Anterior cingulate cortex (tissue), 58 donors: Measurements from ENCODE around the gene SDC4.
A peak's percentile ranks its signal among the peaks of the same experiment; 100 is the strongest.

Experiments used
- DNase-seq, 58 donors: peaks; one replicate each; lab custom pipeline; 2025; lab: John Stamatoyannopoulos, UW

Gene SDC4

DNA sequence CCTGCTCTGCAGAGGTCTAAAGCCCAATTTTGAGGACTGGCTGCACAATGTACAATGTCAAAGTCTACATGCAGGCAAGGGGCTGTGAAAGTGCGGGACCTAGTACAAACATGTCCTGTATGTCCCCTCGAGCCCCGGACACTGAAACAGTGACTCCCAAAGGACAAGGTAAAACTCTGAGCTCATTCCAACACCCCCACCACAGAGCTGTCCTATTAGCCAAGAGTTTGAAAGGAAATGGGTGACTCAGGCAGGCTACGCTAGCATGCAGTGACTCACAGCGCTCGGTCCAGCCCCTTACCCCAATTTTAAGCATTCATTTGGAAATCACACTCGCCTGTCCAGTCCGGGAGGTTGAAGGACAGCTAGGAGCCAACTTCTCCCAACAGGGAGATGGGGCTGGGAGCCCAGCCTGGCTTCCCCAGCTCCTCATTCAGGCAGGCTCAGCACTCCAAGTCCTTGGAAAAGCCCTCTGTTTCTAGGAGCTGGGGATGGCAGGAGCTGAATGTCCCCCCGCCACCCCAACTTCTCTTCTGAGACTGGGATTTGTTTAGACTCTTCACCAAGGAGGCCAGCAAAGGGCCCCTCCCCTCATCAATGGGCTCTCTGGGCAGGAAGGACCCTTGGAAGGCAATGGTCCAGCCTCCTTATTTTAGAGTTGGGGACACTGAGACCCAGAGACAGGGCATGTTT, 3.9 kb downstream of the SDC4 start:
- peak in 43 of 58 donors; percentile 8 to 88 (median 44) for DNase-seq

DNA sequence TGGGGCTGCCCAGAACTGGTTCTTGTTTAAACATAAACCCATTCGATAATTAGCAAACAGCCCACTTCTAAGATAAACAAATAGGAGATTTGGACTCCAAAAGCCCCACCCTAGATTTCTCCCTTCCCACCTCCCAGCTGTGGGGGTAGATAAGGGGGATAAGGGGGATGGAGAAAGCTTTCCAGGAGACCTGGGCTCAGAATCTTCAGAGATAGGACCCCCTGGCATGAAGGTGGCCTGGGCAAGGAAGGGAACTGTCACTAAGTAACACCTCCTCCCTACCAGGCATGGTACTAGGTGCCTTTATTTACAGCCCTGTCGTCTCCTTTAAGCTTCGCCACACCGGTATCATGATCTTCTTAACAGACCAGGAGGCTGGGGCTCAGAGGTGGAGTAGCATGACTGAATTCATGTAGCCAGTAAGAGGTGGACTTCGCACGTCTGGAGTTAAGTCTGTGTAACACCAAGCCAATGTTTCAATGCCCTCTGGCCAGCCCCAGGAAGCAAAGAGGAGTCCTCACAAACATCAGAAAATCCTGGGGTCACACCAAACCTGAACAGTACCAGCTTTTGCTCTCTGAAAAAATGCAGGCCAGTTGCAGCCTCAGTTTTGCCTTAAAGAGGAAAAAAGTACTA, 4.6 kb downstream of the SDC4 start:
- no peak for DNase-seq

DNA sequence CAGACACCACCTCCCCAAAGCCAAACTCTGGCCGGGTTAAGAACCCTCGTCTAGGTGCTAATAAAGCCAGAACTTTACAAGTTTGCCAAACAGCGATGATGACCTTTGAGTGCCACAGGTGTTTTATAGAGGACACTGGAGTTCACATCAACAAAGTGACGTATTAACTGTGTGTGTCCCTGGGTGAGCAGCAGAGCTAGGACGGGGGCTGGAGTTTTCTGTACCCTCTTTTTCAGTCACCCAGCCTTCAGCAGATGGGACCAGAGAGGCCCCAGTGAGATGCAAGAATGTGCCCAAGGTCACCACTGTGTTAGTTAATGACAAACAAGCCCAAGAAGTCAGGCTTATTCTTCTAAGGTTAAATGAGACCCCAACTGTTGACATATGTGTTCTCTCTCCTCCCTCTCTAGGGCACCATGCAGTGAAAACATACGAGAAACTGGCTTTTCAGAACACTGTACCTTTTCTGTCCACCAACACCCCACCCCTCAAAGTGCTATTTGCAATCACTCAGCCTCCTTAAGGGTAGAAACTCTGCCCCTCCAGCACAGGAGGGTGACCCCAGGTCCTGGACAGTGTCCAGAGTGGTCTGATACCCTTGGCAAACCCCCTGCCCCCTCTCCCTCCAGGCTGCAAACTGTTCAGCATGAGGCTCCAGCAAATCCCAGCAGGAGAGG, 5.2 kb downstream of the SDC4 start:
- DNase-seq, result no peak

DNA sequence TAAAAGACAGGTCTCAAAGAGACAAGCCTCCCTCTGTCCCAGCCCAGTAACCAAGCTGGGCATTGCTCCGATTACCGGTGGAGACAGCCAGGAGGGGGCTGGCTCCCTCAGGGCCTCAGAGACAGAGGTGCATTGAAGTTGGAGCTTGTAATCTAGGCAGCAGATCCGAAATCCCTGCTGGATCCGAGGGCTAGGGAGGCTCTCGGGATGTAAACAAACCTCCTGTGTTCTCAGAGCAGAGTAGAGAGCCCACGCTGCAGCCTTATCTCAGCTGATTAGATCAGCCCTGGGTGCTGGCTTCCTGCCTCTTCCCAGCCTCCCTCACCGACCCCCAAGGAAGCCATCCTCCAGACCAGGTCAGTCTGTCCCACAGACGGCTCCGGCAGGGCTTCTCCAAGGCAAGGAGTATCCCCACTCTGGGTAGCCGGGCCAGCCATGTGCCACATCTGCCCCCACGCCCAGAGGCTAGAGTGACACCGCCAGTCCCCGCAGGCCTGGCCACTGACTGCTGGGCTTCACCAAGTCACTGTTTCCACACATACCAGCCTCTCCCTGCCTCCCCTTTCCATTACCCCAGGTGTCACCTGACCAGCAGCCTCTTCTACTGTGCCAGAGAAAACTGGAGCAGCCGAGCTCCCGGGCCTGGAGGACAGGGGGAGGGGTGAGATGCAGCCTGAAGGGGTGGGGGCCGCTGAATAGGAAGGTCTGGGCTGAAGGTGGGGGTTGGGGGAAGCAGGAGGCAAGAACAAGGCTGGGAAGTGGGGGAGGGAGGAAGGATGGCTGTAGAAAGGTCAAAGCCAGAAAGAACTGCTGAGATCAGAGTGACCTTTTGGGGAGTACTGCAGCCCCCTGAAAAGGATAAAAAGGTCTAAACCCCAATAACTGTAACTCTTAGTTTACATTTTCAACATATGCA, 6.0 kb downstream of the SDC4 start:
- peak in 50 of 58 donors; percentile 14 to 80 (median 50) for DNase-seq

DNA sequence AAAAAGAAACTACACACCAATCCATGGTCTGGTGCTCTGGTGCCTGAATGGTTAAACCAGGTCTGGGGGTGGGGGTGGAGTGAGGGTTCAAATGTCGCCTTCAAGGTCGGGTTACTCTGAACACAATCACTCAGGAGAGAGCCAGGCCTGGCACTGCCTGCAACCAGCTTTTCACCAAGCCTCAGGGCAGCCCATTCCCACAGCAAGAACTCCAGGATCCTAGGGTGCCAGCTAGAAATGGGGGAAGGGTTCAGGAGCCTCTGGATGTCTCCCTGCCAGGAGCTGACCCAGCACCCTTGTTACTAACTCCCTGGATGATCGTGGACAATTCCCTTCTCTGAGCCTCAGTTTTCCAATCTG, 6.7 kb downstream of the SDC4 start:
- DNase-seq, result peak in 1 of 58 donors; percentile 19

DNA sequence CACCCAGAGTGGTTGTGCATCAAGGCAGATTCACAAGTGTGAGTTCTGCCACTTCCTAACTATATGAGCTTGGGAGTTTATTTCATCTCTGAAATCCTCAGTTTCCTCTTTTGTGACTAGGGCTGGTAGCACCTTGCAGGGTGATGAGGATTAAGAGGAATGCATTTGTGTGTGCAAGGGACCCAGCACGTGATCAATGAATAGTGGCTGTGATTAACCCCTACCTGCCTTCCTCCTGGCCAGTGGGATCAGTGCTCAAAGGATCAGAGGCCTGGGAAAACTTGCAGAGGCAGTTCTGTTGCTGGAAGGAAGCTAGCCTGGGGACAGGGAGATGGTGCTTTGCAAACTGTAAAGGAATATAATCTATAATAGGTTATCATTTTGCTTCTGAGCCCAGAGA, 7.3 kb downstream of the SDC4 start:
- DNase-seq, result no peak

DNA sequence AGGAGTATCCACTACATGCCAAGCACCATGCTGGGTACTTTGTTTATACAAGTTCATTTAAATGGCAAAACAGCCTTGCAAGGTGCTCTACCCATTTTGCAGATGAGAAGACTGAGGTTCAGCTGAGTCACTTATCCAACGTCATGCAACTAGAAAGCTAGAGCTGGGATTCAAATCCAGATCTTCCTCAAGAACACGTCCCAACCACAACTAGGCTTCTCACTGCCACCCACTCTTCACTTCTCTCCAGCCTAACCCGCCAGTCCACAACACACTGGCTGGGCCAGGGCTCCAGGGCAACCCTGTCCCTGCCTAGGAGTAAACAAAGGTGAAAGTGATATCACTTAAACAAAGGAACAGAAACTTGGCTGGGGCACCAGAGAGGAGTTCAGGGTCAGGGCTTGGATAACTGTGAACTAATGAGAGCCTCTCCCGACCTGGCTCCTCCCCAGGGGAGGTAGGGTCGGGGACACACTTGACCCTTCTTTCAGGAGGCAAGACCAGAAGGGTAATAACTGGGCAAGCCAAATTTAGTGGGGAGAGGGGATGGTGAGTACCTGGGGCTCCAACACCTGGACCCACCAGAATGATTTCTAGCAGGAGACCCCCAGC, 7.9 kb downstream of the SDC4 start:
- no peak for DNase-seq

DNA sequence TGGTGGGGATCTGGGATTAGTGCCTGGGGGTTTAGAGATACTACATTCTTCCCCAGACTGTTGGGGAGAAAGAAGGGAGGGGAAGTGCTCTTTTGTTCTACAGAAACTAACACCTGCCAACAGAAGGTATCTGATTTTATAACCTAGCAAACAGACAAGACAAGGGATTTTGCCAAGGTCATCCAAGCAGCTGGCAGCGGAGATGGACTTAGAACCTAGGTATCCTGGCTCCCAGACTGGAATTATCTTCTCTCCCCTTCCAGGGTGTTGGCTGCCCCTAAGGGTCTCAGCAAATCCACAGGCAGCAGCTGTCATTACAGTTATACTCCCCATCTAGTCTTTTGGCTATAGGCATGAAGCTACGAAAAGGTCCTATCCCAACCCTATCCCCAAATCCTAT, 8.4 kb downstream of the SDC4 start:
- no peak for DNase-seq

DNA sequence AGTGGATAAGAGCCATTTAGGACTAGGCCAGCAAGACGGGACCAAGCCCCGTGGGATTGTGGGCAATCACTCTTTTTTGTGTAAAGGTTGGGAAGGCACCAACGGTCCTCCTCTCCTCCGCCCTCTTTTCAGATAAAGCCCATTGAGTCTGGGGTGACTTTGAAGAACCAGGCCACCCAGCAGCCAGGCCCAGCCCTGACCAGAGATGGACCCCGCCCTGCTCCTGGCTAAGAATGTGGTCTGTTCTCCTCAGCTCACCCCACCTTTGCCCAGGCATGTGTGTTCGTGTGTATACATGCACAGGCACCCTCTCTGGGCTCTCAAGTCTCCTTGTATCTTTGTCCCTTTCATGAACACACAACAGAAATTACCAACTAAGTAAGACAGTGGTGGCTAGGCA, 9.1 kb downstream of the SDC4 start:
- no peak for DNase-seq

DNA sequence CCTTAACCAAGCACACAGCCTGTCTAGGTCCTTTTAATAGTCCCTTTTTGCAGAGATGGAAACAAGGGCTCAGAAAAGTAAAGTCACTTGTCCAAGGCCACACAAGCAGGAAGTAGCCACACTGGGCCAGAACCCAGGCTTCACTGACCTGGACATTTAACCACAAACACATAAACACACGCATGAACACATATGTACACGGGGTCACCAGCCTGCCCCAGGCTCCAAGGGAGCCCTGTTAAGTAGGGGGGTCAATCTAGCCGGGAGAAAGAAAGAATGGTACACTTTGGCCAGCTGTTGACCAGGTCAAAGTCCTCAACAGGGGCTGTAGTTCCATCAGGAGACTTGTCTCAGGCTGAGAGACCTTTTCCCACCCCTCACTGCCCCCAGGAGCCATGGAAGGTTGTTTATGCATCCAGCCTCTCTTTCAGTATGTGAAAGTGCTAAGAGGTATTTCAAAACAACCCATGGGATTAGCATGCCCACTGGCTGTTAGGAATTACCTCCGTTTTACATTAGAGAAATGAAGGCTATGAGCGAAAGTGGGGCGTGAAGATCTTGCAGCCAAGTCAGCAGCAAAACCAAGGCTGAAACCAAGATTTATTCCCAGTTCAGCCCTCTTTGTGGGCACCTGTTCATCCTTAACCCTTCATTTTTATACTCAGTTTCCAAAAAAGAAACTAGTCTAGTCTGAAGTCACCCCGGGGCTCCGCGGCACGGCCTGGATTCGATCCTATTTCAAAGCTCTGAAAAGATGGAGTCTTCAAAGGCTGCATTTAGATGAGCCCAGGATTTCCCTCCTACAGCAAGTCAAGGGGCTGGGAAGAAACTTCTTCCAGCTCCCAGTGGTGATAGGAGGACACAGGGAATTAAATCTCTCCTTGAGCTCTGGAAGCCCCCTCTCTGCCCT, 9.8 kb downstream of the SDC4 start:
- no peak for DNase-seq

DNA sequence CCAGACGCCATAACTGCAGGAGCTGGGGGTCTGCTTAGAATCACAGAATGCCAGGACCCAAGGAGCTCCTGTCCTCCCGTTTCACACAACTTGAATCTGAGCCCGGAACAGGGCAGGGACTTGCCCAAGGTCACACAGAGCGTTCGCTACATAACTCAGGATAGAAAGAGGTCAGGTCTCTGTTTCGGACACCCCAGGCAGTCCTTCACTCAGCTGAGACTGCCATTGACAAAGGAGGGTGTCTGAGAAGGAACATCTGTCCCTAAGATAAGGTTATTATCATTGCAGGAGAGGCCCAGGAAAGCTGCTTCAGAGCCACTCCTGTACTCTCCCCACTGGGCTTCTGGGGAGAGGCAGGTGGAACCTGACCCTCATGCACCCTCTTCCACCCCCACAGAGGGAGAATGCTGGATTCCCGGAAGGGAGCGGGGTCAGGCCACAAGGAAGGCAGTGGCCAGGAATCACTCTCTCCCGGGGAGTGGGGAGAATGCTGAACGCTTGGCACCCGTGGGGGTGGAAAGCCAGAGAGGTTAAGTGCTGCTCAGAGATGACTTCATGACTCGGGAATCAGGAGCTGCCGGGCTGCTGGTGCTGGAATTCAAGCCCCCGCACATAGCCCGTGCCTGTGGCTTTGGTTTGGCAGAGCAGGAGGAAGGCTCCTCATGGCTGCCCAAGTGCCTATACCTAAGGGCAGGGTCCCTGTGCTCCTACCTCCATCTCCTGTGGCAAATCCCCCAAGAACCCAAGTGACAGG, 10.7 kb downstream of the SDC4 start:
- peak in 3 of 58 donors; percentile 15 to 51 (median 37) for DNase-seq

DNA sequence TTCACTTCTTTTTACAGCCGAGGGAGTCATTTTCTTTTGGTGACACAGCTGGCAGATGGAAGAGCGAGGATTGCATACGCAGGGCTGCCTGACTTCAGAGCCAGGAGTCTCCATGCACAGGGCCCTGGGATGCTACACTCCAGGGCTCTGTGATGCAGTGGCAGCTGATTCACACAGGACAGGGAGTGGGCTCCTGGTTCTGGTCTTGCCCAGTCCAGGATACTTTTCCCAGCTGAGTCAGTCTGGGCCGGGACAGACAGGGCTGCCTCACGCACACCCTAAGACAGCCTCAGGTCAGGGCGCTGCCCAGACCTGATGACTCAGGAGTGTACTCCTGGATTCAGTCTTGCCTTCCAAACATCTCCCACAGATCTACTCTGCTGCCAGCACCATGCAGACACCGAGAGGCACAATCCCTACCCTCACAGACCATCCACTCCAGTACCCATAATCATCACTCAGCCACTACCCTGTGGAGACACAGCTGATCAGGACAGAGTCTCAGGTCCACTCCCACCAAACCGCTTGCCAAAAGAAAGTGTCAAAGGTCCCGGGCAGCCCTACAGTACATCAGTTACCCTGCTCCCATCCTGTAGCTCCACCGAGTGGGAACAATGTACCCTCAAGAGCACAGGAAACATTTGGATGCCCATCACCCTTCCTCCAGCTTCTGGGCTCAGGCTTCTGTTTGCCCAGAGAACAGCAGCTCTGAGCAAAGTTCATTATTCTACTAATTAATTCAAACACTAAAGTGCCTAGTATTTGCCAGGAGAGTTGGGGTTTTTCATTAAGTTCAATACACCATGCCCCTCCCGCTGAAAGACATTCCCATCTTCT, 11.5 kb downstream of the SDC4 start:
- peak in 20 of 58 donors; percentile 15 to 78 (median 38) for DNase-seq

DNA sequence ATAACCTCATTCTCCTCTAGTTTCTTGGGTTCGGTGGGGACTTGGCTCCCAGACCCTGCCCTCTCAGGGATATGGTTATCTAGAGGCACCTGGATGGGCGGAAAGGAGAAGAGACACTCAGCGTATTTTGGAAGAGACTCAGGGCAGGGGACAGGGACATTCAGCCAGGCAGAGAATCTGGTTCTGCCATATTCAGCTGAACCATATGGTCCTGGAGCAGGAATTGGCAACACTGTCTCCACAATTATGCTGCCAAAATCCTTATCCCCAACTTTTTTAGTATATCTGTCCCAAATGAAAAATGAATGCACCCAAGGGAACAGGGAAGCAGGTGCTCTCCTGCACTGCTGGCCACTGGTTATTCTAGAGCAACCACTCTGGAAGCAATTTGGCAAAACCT, 17.7 kb downstream of the SDC4 start:
- no peak for DNase-seq

DNA sequence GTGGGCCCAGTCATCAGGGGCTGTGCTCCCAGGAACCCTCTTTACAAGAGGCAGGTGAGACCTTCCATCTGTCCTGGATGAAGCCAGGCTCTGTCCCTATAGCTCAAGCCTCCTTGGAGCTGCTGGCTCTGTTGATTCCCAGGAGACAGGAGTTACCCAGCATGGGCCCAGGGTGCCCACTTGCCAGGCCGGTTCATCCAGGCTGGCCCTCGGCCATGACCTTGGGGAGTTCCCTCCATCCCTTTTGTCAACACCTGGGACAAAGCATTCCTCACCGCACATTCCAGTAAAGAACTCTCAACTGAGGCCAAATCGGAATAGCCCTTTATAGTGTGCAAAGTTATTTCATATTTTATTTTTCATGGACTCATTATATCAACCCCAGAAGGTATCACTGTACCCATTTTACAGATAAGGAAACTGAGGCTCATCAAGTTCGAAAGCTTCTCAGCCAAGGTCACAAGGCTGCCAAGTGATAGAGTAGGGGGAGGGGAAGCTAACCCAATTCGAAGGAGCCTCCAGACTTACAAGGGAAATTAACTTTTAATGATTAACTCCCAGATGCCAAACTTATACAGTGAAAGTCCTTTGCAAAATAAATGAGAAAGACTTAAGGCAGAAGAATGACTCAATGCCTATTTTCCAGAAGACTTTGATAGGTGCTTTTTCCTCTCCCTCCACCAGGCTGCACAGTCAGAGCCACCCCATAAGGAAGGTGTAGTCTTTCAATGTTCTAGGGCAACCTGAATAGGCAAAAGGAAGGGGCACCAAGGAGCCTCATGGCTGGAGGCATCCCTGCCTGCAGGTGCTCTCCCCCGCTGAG, 18.5 kb downstream of the SDC4 start:
- DNase-seq, result no peak

DNA sequence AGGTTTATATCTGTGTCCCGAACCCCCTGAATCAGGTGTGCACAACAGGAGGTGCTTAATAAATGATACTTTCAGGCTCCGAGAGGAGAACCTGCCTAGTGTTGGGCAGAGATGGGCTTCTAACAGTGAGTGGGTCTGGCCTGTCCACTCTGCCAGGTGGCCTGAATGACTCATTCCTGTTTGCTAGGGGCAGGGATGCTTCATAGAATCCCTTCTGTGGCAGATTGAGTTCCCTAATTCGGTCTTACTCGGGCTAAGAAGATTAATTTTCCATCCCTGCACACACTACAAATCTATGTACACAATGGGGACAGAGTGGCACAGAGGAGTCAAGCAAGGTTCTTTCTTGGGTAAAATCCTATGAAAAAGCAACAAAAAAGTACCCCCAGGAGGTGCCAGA, 19.8 kb downstream of the SDC4 start:
- no peak for DNase-seq

DNA sequence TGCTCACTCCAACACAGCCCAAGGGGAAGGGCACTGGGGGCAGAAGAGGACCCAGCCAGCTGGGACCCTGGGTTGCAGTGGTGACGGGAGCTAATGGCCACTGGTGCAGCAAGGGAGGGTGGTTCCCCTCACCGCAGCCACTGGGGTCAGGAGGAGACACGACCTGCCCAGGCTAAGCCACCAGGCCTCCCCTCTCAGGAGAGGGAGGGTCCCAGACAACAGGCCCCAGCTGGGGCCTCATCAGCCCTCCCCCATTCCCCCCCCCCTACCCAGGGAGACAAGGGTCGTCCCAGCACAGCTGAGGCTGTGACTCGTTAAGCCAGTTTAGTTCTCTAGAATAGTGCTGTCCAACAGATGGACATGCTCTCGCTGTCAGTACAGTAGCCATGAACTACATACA, 22.9 kb downstream of the SDC4 start:
- DNase-seq, result no peak

DNA sequence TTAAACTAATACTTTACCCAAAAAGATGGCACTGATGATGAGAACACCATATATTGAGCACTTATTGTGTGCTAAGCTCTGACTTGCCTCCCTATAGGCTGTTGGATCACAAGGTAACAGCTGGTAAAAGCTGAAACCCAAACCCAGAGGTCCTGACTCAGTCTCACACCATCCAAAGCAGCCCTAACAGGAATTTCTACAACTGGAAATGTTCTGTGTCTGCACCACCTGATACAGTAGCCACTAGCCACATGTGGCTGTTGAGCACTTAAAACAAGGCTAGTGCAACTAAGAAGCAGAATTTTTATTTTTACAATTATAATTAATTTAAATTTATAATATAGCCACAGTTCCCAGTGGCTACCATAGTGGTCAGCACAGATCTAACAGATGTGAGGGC, 24.5 kb downstream of the SDC4 start:
- no peak for DNase-seq
